GM10266 (cell line): Measurements from ENCODE around the gene FAM89B.

Experiments
- DNase-seq: peaks from one replicate; pipeline ENCODE4 v3.0.0; 2012; ENCODE audit errors: extremely low spot score
- CTCF ChIP-seq: IDR thresholded peaks from 2 replicates; pipeline ENCODE4 v1.5.1; 2012; ENCODE audit warnings: mild to moderate bottlenecking, low read depth; ENCODE audit not compliant: control insufficient read depth, insufficient read depth; ENCODE audit errors: missing control alignments

The FAM89B gene

GRCh38 chr11:65537296-65537597, 35.1 kb upstream of the FAM89B start:
- DNase-seq, result no peak
- no peak for TF ChIP-seq CTCF

- no peak for DNase-seq
- no peak for TF ChIP-seq CTCF
Observed at GRCh38 chr11:65537620-65538231, 34.6 kb upstream of the FAM89B start.

- TF ChIP-seq CTCF, result no peak
- no peak for DNase-seq
Observed at GRCh38 chr11:65538232-65538914, 34.0 kb upstream of the FAM89B start.

GRCh38 chr11:65538915-65539743, 33.2 kb upstream of the FAM89B start:
- DNase-seq, result no peak
- TF ChIP-seq CTCF, result no peak

- no peak for TF ChIP-seq CTCF
- peak; percentile 93 for DNase-seq
Observed at GRCh38 chr11:65539744-65540289, 32.5 kb upstream of the FAM89B start.

GRCh38 chr11:65540290-65541092, 31.8 kb upstream of the FAM89B start:
- peak; percentile 81 for TF ChIP-seq CTCF
- peak; percentile 100 for DNase-seq
